Rectal smooth muscle tissue (tissue), 1 donor: ENCODE data around the gene AGAP9.
"Not testable (repeated sequence)": the region's sequence is repeated elsewhere in the genome, so short reads cannot be mapped to it uniquely, and the experiment has no call there.

Source experiments
- H3K27ac ChIP-seq: one replicate; pipeline ENCODE4 v1.7.0; 2013; ENCODE audit warnings: low read depth, low read length, inconsistent platforms
- H3K27me3 ChIP-seq: one replicate; pipeline ENCODE4 v1.7.0; 2013; ENCODE audit warnings: low read length; ENCODE audit not compliant: control insufficient read depth, insufficient read depth
- H3K36me3 ChIP-seq: one replicate; pipeline ENCODE4 v1.7.0; 2013; ENCODE audit warnings: low read length; ENCODE audit not compliant: control insufficient read depth, insufficient read depth
- H3K4me1 ChIP-seq: one replicate; pipeline ENCODE4 v1.7.0; 2013; ENCODE audit warnings: low read length; ENCODE audit not compliant: control insufficient read depth, insufficient read depth
- H3K4me3 ChIP-seq: one replicate; pipeline ENCODE4 v1.7.0; 2013; ENCODE audit warnings: low read length
- H3K9ac ChIP-seq: one replicate; pipeline ENCODE4 v1.7.0; 2013; ENCODE audit warnings: low read length

Gene AGAP9

GRCh38 chr10:47462577-47463358 lies 60.7 kb downstream of the AGAP9 start:
- H3K9ac ChIP-seq, H3K4me3 ChIP-seq: not testable (repeated sequence)

GRCh38 chr10:47461261-47461687 lies 62.2 kb downstream of the AGAP9 start:
- not testable (repeated sequence) for H3K27ac ChIP-seq, H3K36me3 ChIP-seq, H3K9ac ChIP-seq, H3K27me3 ChIP-seq, H3K4me1 ChIP-seq, H3K4me3 ChIP-seq

More at GRCh38 chr10:47462577-47463358, 60.7 kb downstream of the AGAP9 start:
- not testable (repeated sequence) for H3K27ac ChIP-seq, H3K27me3 ChIP-seq, H3K4me1 ChIP-seq, H3K36me3 ChIP-seq

DNA sequence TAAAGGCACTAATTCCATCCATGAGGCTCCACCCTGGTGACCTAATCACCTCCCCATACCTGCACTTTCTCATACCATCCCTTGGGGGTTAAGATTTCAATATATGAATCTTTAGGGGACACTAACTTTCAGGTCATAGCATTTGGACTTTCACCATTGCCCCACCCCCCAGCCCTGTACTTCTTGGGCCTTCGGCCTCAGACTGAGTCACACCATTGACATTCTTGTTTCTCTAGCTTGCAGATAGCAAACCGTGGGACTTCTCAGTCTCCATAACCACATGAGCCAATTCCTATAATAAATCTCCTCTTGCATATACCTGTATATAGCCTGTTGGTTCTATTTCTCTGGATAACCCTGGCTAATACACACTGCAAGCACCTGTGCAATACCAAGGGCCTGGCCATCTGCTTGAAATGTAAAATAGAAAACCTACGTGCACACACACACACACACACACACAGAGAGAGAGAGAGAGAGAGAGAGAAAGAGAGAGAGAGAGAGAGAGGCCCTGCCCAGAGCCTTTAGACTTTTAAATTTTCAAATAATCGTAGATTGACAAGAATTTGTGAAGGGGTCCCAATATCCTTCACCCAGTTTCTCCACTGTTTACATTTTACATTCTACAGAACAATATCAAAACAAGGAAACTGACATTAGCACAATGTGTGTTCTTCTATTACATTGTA lies 64.8 kb downstream of the AGAP9 start:
- Histone ChIP-seq H3K27ac (no peak overlapping the region), H3K27me3 (no peaks in the 10 kb centered on the region), H3K4me3 (no peak overlapping the region), H3K36me3 (no peaks in the 10 kb centered on the region), H3K9ac (no peak overlapping the region), H3K4me1 (no peaks in the 10 kb centered on the region)

DNA sequence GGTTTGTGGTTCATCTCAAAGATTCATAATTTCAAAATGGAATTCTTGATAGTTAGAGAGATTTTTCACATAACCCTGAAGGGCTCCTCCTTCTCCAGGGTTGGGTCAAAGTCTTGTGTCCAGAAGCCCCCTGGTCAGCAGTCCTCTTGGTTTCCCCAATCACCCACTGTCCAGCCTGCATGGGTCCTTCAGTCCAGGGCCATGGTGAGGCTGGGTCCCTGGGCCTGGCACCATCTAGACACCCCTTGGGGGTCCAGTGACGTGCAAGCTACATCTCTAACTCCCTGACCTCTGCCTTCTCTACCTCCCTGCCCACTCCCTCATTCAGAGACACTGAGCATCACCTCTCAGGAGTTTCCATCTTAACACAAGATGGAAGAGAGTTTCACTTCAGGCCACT lies 65.6 kb downstream of the AGAP9 start:
- no peak overlapping the region for H3K4me3 ChIP-seq
- H3K36me3 ChIP-seq: no peaks in the 10 kb centered on the region
- no peak overlapping the region for H3K9ac ChIP-seq
- no peaks in the 10 kb centered on the region for H3K27me3 ChIP-seq
- no peak overlapping the region for H3K27ac ChIP-seq
- H3K4me1 ChIP-seq: no peaks in the 10 kb centered on the region

GRCh38 chr10:47457528-47457820 lies 66.0 kb downstream of the AGAP9 start:
- no peak overlapping the region for H3K4me3 ChIP-seq
- no peaks in the 10 kb centered on the region for H3K4me1 ChIP-seq
- no peaks in the 10 kb centered on the region for H3K27me3 ChIP-seq
- H3K27ac ChIP-seq: no peak overlapping the region
- H3K36me3 ChIP-seq: no peaks in the 10 kb centered on the region
- H3K9ac ChIP-seq: no peak overlapping the region

- Histone ChIP-seq H3K27ac (no peak overlapping the region), H3K9ac (no peak overlapping the region), H3K4me3 (no peak overlapping the region), H3K36me3 (no peaks in the 10 kb centered on the region), H3K27me3 (no peaks in the 10 kb centered on the region), H3K4me1 (no peaks in the 10 kb centered on the region)
Observed at GRCh38 chr10:47456794-47457527, 66.5 kb downstream of the AGAP9 start.

DNA sequence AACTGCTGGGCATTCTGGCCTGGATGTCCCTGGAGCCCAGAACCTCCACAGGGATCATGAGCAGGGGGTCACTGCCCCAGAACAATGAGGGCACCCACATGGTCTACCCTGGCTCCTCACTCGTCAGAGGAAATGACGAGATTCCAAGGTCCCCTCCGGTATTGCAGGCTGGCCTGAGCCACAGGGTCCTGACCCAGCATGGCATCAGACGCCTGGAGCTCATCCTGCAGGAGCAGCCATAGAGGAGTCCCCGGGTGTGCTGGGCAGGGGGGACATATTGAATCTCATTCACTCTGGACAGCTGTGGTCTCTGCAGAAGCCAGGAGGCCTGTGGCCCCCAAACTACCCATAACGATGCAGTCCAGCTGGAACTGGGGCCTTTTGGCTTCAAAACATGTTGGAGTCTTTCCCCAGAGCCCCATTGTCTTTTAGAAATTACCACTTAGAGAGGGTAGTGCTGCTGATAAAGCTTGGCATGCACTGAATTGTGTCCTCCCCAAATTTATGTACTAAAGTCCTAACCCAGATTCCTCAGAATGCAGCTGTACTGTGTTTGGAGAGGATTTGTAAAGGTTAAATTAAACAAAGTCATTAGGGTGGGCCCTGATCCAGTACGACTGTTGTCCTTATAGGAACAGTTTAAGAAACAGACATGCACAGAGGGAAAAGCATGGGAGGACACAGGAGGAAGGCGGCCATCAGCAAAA lies 67.2 kb downstream of the AGAP9 start:
- no peak overlapping the region for H3K27ac ChIP-seq
- no peaks in the 10 kb centered on the region for H3K4me1 ChIP-seq
- H3K9ac ChIP-seq: no peak overlapping the region
- H3K27me3 ChIP-seq: no peaks in the 10 kb centered on the region
- H3K4me3 ChIP-seq: no peak overlapping the region
- no peaks in the 10 kb centered on the region for H3K36me3 ChIP-seq

- not testable (repeated sequence) for H3K9ac ChIP-seq, H3K4me1 ChIP-seq, H3K27ac ChIP-seq, H3K36me3 ChIP-seq, H3K4me3 ChIP-seq, H3K27me3 ChIP-seq
Observed at GRCh38 chr10:47455350-47456078, 67.9 kb downstream of the AGAP9 start.

DNA sequence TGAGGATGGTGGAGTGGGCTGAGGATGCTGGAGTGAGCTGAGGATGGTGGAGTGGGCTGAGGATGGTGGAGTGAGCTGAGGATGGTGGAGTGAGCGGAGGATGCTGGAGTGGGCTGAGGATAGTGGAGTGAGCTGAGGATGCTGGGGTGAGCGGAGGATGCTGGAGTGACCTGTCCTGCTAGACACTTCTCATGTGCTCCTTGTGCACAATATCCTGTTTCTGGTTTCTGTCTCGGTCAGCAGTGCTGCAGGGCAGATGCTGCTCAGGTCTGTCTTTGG lies 68.7 kb downstream of the AGAP9 start:
- Histone ChIP-seq H3K4me3 (no peak overlapping the region), H3K4me1 (no peaks in the 10 kb centered on the region), H3K27ac (no peak overlapping the region), H3K9ac (no peak overlapping the region), H3K27me3 (no peaks in the 10 kb centered on the region), H3K36me3 (no peaks in the 10 kb centered on the region)

DNA sequence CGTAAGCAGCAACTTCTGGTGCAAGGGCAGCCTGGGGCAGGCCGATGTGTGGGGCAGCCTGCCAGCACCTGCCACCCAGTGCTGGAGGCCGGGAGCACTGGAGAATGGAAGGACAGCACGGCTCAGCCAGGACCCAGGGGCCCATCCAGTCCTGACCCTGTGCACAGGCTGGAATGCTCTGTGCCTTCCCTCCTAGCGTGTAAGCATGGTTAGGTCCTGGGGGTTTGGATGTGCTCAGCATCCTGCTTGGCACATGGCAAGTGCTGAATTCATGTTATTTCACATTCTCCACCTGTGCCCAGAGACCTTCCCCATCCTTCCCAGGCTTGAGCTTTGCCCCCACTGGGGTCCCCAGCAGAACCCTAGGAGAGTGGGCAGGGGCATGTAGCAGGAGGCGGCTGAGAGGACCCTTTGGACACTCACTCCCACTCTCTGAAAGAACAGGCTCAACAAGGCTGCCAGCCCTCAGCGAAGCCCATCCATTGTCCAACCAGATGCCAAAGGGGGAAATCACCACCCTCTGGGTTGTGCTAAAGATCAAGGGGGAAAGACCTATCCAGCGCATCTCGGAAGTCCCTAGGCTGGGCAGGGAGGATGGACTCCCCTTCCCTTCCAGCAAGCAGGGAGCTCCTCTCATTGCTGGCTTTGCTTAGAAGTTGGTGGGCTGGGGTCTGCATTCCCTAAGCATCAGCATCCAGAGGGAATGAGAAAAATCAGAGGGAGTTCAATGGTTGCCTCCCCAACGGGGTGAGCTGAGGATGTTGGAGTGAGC lies 69.2 kb downstream of the AGAP9 start:
- Histone ChIP-seq H3K4me1 (no peaks in the 10 kb centered on the region), H3K27me3 (no peaks in the 10 kb centered on the region), H3K36me3 (no peaks in the 10 kb centered on the region), H3K4me3 (no peak overlapping the region), H3K9ac (no peak overlapping the region), H3K27ac (no peak overlapping the region)

DNA sequence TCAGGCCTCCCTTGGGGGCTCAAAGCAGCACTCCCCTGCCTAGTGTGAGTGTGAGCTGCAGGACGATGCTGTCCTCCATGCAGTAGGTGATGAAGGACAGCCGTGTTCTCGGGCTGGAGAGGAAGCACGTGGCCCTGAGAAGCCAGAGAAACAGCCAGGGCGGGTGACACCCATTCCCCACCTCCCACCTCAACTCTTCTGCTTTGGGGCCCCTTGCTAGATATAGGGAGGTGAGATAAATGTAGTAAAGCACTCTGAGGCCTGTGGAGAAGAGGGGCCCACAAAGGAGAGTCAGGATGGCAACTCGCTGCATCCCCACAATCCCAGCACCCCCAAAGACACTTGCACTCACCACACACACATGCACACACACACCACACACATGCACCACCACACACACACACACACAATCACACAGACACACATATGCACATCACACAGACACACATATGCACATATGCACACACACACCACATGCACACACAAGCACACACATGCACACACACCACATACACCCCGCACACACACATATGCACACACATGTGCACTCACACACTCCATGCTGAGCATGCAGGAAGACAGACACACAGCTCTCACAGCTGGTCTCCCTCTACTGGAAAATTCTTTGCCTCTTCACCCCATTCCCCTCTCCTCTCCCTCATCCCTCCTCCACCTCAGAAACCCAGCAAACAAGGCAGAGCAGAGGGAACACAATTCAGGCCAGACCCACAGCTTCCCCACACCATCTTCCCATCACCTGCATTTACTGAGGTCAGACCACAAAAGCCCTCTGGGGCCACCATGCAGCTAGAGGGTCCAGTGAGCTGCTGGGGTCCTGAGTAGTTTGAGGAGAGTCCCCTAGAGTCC lies 70.1 kb downstream of the AGAP9 start:
- H3K4me1 ChIP-seq: no peaks in the 10 kb centered on the region
- no peaks in the 10 kb centered on the region for H3K27me3 ChIP-seq

More for the DNA sequence above, 70.1 kb downstream of the AGAP9 start:
- Histone ChIP-seq H3K36me3 (no peaks in the 10 kb centered on the region), H3K9ac (no peak overlapping the region), H3K4me3 (no peak overlapping the region), H3K27ac (no peak overlapping the region)
